Upper lobe of right lung (tissue), 1 donor: ENCODE data around the gene ZCRB1. TPM values are rescaled to one million over a fixed set of nuclear protein-coding genes. Genes with fewer than 3 reads are reported as not detected.

ENCODE experiments used
- ATAC-seq: fragments of 200-7000 bp; cut with Tn5 transposase; one replicate; pipeline ENCODE4 v1.9.1; 2020; ENCODE audit warnings: mild to moderate bottlenecking, moderate library complexity
- DNase-seq: peaks from one replicate; pipeline ENCODE4 v3.0.0-alpha.2; 2020
- H3K27ac ChIP-seq: fragments of 200-600 bp; one replicate; pipeline ENCODE4 v1.8.0; 2022
- H3K27me3 ChIP-seq: fragments of 200-600 bp; one replicate; pipeline ENCODE4 v1.8.0; 2022; ENCODE audit warnings: mild to moderate bottlenecking
- H3K36me3 ChIP-seq: fragments of 200-600 bp; one replicate; pipeline ENCODE4 v1.8.0; 2022
- H3K4me1 ChIP-seq: fragments of 200-600 bp; one replicate; pipeline ENCODE4 v1.8.0; 2022
- H3K4me3 ChIP-seq: fragments of 200-600 bp; one replicate; pipeline ENCODE4 v1.8.0; 2022; ENCODE audit warnings: mild to moderate bottlenecking
- H3K9me3 ChIP-seq: fragments of 200-600 bp; one replicate; pipeline ENCODE4 v1.8.0; 2022
- CTCF ChIP-seq: fragments of 200-600 bp; IDR thresholded peaks from one replicate; pipeline ENCODE4 v1.8.0; 2022; ENCODE audit warnings: antibody characterized with exemption
- intact Hi-C: fragments of 100-400 bp; cut with DNase I; formaldehyde crosslinking; loops from one replicate; pipeline ENCODE4 v1.11.0; 2022
- total RNA-seq: library from RNA; stranded (reverse); fragmentation: NEBNext Ultra II Directional; extraction: Animal tissue kit (Norgen Biotek cat#: 25700); gene quantifications from one replicate; pipeline ENCODE4 v1.2.1, GENCODE V29; 2021
- donor health status: DM: no; HTN: yes; CAD: no; lungs with severe emphysema.

Gene ZCRB1
- total RNA-seq, 1 donor from 2014 or later: 36.2 TPM

GRCh38 chr12:42322567-42322966, 3.3 kb downstream of the ZCRB1 start:
- Histone ChIP-seq H3K4me3 (no peak overlapping the region), H3K27ac (no peak overlapping the region), H3K27me3 (no peaks in the 10 kb centered on the region), H3K9me3 (no peaks in the 10 kb centered on the region), H3K4me1 (peaks cover 16% of the 10 kb centered on the region), H3K36me3 (peaks cover 26% of the 10 kb centered on the region)
- TF ChIP-seq CTCF: no peak
- ATAC-seq (no peak), DNase-seq (no peak)
- intact Hi-C loops: no loop called here

- Histone ChIP-seq H3K27ac (no peak overlapping the region), H3K9me3 (no peaks in the 10 kb centered on the region), H3K4me1 (peaks cover 7% of the 10 kb centered on the region), H3K27me3 (no peaks in the 10 kb centered on the region), H3K4me3 (no peak overlapping the region), H3K36me3 (peaks cover 44% of the 10 kb centered on the region)
- no peak for ATAC-seq
- intact Hi-C loops: no loop called here
- TF ChIP-seq CTCF: no peak
- no peak for DNase-seq
Observed at GRCh38 chr12:42320796-42321195, 5.1 kb downstream of the ZCRB1 start.

- Histone ChIP-seq H3K4me3 (no peak overlapping the region), H3K27me3 (no peaks in the 10 kb centered on the region), H3K9me3 (no peaks in the 10 kb centered on the region), H3K36me3 (peaks cover 69% of the 10 kb centered on the region), H3K27ac (no peak overlapping the region), H3K4me1 (no peaks in the 10 kb centered on the region)
- intact Hi-C loops: no loop called here
- DNase-seq: no peak
- no peak for ATAC-seq
- no peak for TF ChIP-seq CTCF
Observed at GRCh38 chr12:42315108-42315507, 10.8 kb downstream of the ZCRB1 start.

GRCh38 chr12:42309996-42310395, 15.9 kb downstream of the ZCRB1 start:
- no peak overlapping the region for H3K4me3 ChIP-seq
- intact Hi-C loops: no loop called here
- TF ChIP-seq CTCF: no peak
- H3K9me3 ChIP-seq: no peaks in the 10 kb centered on the region
- no peak overlapping the region for H3K27ac ChIP-seq
- peaks cover 41% of the 10 kb centered on the region for H3K36me3 ChIP-seq
- no peaks in the 10 kb centered on the region for H3K4me1 ChIP-seq
- DNase-seq: no peak
- ATAC-seq: no peak
- H3K27me3 ChIP-seq: no peaks in the 10 kb centered on the region

- ATAC-seq (no peak), DNase-seq (no peak)
- no peaks in the 10 kb centered on the region for H3K9me3 ChIP-seq
- H3K4me1 ChIP-seq: no peaks in the 10 kb centered on the region
- no peaks in the 10 kb centered on the region for H3K27me3 ChIP-seq
- no peak overlapping the region for H3K27ac ChIP-seq
- peaks cover 29% of the 10 kb centered on the region for H3K36me3 ChIP-seq
- H3K4me3 ChIP-seq: no peak overlapping the region
- intact Hi-C loops: no loop called here
- TF ChIP-seq CTCF: no peak
Observed at GRCh38 chr12:42308390-42308789, 17.5 kb downstream of the ZCRB1 start.

GRCh38 chr12:42306297-42306696, 19.6 kb downstream of the ZCRB1 start:
- DNase-seq: no peak
- no peak for ATAC-seq
- no peak overlapping the region for H3K4me3 ChIP-seq
- no peaks in the 10 kb centered on the region for H3K27me3 ChIP-seq
- no peak overlapping the region for H3K27ac ChIP-seq
- H3K4me1 ChIP-seq: no peaks in the 10 kb centered on the region
- no peak for TF ChIP-seq CTCF
- H3K36me3 ChIP-seq: peaks cover 10% of the 10 kb centered on the region
- intact Hi-C loops: no loop called here
- H3K9me3 ChIP-seq: no peaks in the 10 kb centered on the region
